Measurements from ENCODE around the gene ZNF786.
A peak's percentile ranks its signal among the peaks of the same experiment; 100 is the strongest.

ZNF786 gene

GRCh38 chr7:149027611-149028345 is 62.7 kb downstream of the ZNF786 start:
- DNase-seq = peak; percentile 11

DNA sequence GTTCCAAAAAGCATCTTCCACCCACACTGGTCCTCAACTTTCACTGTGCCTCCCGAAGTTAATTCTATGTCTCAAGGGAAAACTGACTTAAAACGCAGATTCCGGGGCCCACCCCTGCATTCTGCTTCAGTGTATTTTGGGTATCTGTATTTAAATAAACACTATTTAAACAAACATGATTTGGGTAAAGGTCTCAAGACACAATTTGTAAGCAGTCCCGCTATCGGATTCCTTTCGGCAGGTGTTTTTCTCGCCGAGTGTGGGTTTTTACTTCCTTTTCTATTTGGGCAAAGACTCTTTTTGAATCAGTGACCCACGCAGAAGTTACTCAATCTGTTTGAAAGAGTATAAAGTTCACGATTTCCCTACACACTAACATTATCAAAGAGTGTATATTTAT is 63.5 kb downstream of the ZNF786 start:
- no peak for DNase-seq

GRCh38 chr7:149023662-149024061 is 66.9 kb downstream of the ZNF786 start:
- DNase-seq = no peak

DNA sequence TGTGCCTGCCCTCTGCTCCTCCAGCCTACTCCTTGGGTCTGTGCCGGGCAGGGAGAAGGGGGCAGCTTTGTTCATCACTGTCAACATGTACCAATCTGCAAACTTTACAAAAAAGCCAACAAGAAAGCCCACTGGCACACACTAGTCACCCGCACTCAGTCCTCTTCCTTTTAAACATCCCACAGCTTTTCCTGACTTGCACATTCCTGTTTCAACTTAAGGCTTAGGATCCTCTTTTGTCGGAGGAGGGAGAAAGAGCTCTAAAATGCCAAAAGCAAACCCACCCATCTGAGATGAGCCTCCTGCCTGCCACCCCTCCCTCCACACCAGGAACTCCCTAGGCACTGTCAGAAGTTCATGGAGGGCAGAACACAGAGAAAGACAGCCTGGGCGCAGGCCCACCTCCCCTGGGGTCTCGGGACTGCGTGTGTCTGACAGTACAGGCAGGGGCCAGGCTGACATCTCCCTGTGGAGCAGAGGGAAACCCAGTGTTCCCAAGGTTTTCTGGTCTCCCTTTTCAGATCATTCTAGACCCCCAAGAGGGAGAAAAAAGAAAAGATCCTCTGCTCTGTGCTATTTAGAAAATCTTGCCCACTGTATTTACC is 67.7 kb downstream of the ZNF786 start:
- DNase-seq = no peak

DNA sequence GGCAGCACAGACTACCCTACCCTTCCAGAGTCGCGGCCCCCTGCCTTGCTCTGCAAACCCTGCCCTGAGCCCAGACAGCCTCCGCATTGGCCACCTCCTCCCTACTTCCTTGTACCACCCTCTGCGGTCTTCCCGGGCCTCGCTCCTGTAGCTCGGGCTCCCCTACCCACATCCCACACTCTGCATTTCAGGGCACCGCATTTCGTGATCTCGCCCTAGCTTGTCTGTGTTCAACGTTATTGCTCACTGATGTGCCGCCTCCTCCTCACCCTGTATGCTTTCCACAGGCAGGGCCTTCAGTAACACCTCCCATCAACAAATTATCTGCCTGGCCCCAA is 68.8 kb downstream of the ZNF786 start:
- no peak for DNase-seq

DNA sequence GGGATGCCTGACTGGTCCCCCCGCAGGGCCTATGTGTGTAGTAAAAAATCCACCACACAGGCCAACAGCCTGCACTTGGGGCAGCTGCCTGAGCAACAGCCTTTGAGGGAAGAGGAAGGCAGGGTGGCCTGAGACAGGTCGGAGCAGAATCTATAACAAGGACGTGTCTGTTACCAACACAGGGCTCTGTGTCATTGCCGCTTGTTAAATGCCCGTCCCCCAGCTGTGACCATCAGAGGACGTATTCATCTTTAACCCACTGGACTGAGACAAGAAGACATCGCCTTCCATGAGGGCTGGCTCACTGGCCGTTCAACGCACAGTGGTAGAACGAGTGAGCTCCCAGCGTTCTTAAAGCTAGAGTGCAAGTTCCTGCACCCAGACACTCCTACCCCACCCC is 70.0 kb downstream of the ZNF786 start:
- no peak for DNase-seq
